GM19023 (cell line): ENCODE data around the gene INTS11.

Experiments used
- ATAC-seq: cut with Tn5 transposase; IDR thresholded peaks from one replicate; pipeline ENCODE4 v1.9.1; 2021; ENCODE audit warnings: mild to moderate bottlenecking, moderate library complexity; ENCODE audit not compliant: unreplicated experiment

Gene INTS11

GRCh38 chr1:1314678-1315335 lies 9.7 kb downstream of the INTS11 start:
- no peak for ATAC-seq

- ATAC-seq = no peak
Measured at GRCh38 chr1:1314237-1314586, 10.2 kb downstream of the INTS11 start.

GRCh38 chr1:1313500-1314236 lies 10.8 kb downstream of the INTS11 start:
- no peak for ATAC-seq

- ATAC-seq = no peak
Measured at GRCh38 chr1:1312450-1313314, 11.8 kb downstream of the INTS11 start.

GRCh38 chr1:1311107-1312104 lies 13.1 kb downstream of the INTS11 start:
- ATAC-seq = no peak

GRCh38 chr1:1310476-1311053 lies 13.9 kb downstream of the INTS11 start:
- ATAC-seq = no peak

- ATAC-seq = no peak
Measured at GRCh38 chr1:1310109-1310385, 14.4 kb downstream of the INTS11 start.

- ATAC-seq = no peak
Measured at GRCh38 chr1:1309251-1310108, 15.0 kb downstream of the INTS11 start.

GRCh38 chr1:1308756-1309250 lies 15.7 kb downstream of the INTS11 start:
- ATAC-seq = no peak

GRCh38 chr1:1307923-1308755 lies 16.3 kb downstream of the INTS11 start, which contains the start of the genes ACAP3 and PUSL1:
ACAP3 (minus strand) TSS chr1:1307930; CDS start chr1:1307815, 115 bp downstream.
PUSL1 (plus strand) TSS chr1:1308597; CDS start chr1:1308644, 47 bp downstream.
- ATAC-seq = peak; percentile 62

- no peak for ATAC-seq
Measured at GRCh38 chr1:1307261-1307922, 17.1 kb downstream of the INTS11 start.

GRCh38 chr1:1306661-1307260 lies 17.7 kb downstream of the INTS11 start:
- ATAC-seq = no peak

- ATAC-seq = no peak
Measured at GRCh38 chr1:1306070-1306660, 18.3 kb downstream of the INTS11 start.

GRCh38 chr1:1305300-1306069 lies 19.0 kb downstream of the INTS11 start:
- no peak for ATAC-seq

GRCh38 chr1:1304331-1305299 lies 19.8 kb downstream of the INTS11 start:
- no peak for ATAC-seq
